Measurements from ENCODE around the gene ZNF718.

- no peak for TF ChIP-seq GATA2 (IDR thresholded peaks at IDR 0.05; ENCODE audit: low read depth, low read length)
- TF ChIP-seq GATA3 (IDR thresholded peaks at IDR 0.05; ENCODE audit: low read depth, low read length) = no peak
These were observed 22.3 kb downstream of the ZNF718 start for GRCh38 chr4:146621-147020.
